ENCODE data around the gene TOX2. TPM values are rescaled to one million over a fixed set of nuclear protein-coding genes. Genes with fewer than 3 reads are reported as not detected.

Gene TOX2
- total RNA-seq, 2 experiments from 2014 or later: 3.3 to 3.9 TPM

DNA sequence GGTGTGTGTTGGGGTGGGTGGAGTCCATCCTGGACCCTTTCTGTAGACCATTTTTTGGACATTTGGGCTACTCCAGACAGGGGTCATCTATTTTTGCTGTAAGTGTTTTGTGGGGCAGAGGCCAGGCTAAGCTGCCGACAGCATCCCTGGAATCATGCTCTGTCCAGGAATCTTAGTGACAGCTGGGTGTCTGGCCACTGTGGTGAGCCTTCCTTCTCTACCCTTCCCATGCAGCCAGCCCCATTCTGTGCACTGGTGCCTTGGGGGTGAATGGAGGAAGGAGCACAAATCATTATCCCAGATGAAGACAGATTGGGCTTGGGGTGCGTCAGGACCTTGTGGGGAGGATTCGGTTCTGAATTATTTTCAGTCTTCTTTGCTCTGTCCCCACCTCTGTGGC lies 20.2 kb downstream of the TOX2 start:
- Mint-ChIP-seq H3K4me1 (ENCODE audit: low read depth) (peaks cover 33% of the 10 kb centered on the region), H3K27ac (no peak overlapping the region), H3K9me3 (no peaks in the 10 kb centered on the region), H3K4me3 (no peak overlapping the region), H3K27me3 (no peaks in the 10 kb centered on the region), H3K36me3 (ENCODE audit: low read depth) (no peaks in the 10 kb centered on the region)
- DNase-seq (no peak), ATAC-seq (ENCODE audit: poor library complexity) (no peak)
- H3K27ac ChIP-seq (ENCODE audit: low read depth in 1 of 2, low read length in 2 of 2): no peak overlapping the region
- TF ChIP-seq CTCF (IDR thresholded peaks at IDR 0.05): no peak
- ChIA-PET CTCF (interaction anchor here (0.6 to 1.9 kb wide), 2 partner anchors 9 to 276 kb away, joined by 3 to 6 read pairs; no protein-coding TSS in a partner anchor), POLR2A (interaction anchor here (2.3 kb wide), 1 partner anchor 9 kb away, joined by 14 read pairs; no protein-coding TSS in a partner anchor)
- H3K4me1 ChIP-seq (ENCODE audit: insufficient read depth, low read length): peaks cover 16% of the 10 kb centered on the region
- intact Hi-C loops (cut with DNase I, micrococcal nuclease): no loop called here
- H3K4me3 ChIP-seq (ENCODE audit: low read length): no peak overlapping the region
- H3K36me3 ChIP-seq (ENCODE audit: insufficient read depth, low read length): no peaks in the 10 kb centered on the region
- H3K9me3 ChIP-seq (ENCODE audit: control insufficient read depth in 1 of 2, insufficient read depth in 1 of 2, low read length in 2 of 2): no peaks in the 10 kb centered on the region
- peaks cover 0 to 4% of the 10 kb centered on the region in 2 experiments for H3K27me3 ChIP-seq (ENCODE audit: control insufficient read depth in 1 of 2, insufficient read depth in 2 of 2, low read length in 2 of 2)

DNA sequence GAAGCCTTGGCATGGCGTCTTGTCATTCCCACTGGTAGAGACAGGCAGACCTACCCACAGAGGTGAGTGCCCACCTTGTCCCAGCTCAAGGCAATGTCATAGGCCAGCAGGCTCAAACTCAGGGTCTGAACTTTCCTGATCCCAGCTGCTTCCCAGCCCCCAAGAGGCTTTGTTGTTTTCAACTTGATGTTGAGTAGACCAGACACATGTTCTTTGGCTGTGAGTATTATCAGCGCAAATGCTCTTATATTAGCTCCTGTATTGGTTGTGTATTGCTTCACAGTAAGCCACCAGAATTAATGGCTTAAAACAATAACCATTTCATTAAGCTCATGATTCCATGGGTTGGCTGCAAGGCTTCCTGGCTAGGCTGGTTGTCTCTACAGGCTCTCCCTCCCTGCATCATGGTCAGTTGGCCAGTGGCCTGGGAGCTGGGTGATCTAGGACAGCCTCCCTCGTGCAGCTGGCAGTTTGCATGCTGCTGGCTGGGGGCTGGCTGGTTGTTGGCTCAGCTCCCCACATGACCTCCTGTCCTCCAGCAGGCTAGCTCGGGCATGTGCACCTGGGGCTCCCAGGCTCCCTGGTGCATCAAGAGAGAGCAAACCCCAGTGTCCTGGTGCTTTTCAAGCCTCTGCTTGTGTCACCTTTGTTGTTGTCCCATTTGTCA lies 21.6 kb downstream of the TOX2 start:
- ChIA-PET CTCF (interaction anchor here (0.6 to 1.9 kb wide), 2 partner anchors 10 to 749 kb away, joined by 3 to 6 read pairs; no protein-coding TSS in a partner anchor), POLR2A (interaction anchor here (1.0 to 2.3 kb wide), 3 partner anchors 10 to 28 kb away, joined by 3 to 14 read pairs (median 4); no protein-coding TSS in a partner anchor)
- Histone ChIP-seq H3K4me1 (ENCODE audit: insufficient read depth, low read length) (peaks cover 30% of the 10 kb centered on the region), H3K9me3 (ENCODE audit: control insufficient read depth in 1 of 2, insufficient read depth in 1 of 2, low read length in 2 of 2) (no peaks in the 10 kb centered on the region), H3K27me3 (ENCODE audit: control insufficient read depth in 1 of 2, insufficient read depth in 2 of 2, low read length in 2 of 2) (peaks cover 0 to 4% of the 10 kb centered on the region in 2 experiments), H3K27ac (ENCODE audit: low read depth in 1 of 2, low read length in 2 of 2) (no peak overlapping the region), H3K36me3 (ENCODE audit: insufficient read depth, low read length) (no peaks in the 10 kb centered on the region), H3K4me3 (ENCODE audit: low read length) (no peak overlapping the region)
- no peaks in the 10 kb centered on the region for H3K9me3 Mint-ChIP-seq
- H3K27ac Mint-ChIP-seq: no peak overlapping the region
- H3K36me3 Mint-ChIP-seq (ENCODE audit: low read depth): no peaks in the 10 kb centered on the region
- no peak for ATAC-seq (ENCODE audit: poor library complexity)
- H3K4me3 Mint-ChIP-seq: no peak overlapping the region
- intact Hi-C loops (cut with DNase I, micrococcal nuclease): no loop called here
- H3K27me3 Mint-ChIP-seq: no peaks in the 10 kb centered on the region
- TF ChIP-seq CTCF (IDR thresholded peaks at IDR 0.05): no peak
- no peak for DNase-seq
- peaks cover 43% of the 10 kb centered on the region for H3K4me1 Mint-ChIP-seq (ENCODE audit: low read depth)

DNA sequence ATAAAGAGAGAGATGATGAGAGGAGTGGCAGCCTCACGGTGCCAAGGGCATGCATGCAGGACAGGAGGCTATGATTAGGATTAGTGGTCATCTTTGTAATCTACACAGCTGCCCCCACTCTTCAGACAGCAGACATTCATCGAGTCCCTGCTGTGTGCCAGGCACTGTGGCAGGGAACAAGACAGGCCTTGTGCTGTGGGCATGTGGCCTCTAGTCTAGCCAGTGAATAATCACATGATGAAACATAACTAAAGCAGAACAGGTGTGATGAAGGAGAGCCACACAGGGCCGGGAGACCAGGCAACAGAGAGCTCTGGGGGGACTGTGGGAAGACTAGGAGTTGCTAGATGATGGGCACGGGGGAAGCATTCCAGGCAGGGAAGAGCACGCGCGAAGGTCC lies 22.2 kb downstream of the TOX2 start:
- DNase-seq (no peak), ATAC-seq (ENCODE audit: poor library complexity) (no peak)
- ChIA-PET POLR2A (interaction anchor here (1.3 to 2.3 kb wide), 2 partner anchors 11 to 12 kb away, joined by 3 to 14 read pairs; no protein-coding TSS in a partner anchor), CTCF (interaction anchor here (1.9 kb wide), 1 partner anchor 11 kb away, joined by 6 read pairs; no protein-coding TSS in a partner anchor)
- Mint-ChIP-seq H3K4me1 (ENCODE audit: low read depth) (peaks cover 47% of the 10 kb centered on the region), H3K27ac (no peak overlapping the region), H3K27me3 (no peaks in the 10 kb centered on the region), H3K4me3 (no peak overlapping the region), H3K36me3 (ENCODE audit: low read depth) (no peaks in the 10 kb centered on the region), H3K9me3 (no peaks in the 10 kb centered on the region)
- H3K4me3 ChIP-seq (ENCODE audit: low read length): no peak overlapping the region
- intact Hi-C loops (cut with DNase I, micrococcal nuclease): no loop called here
- no peaks in the 10 kb centered on the region for H3K36me3 ChIP-seq (ENCODE audit: insufficient read depth, low read length)
- no peak overlapping the region for H3K27ac ChIP-seq (ENCODE audit: low read depth in 1 of 2, low read length in 2 of 2)
- peaks cover 0 to 4% of the 10 kb centered on the region in 2 experiments for H3K27me3 ChIP-seq (ENCODE audit: control insufficient read depth in 1 of 2, insufficient read depth in 2 of 2, low read length in 2 of 2)
- peaks cover 35% of the 10 kb centered on the region for H3K4me1 ChIP-seq (ENCODE audit: insufficient read depth, low read length)
- TF ChIP-seq CTCF (IDR thresholded peaks at IDR 0.05): no peak
- H3K9me3 ChIP-seq (ENCODE audit: control insufficient read depth in 1 of 2, insufficient read depth in 1 of 2, low read length in 2 of 2): no peaks in the 10 kb centered on the region
